ENCODE data around the gene ABCF3. TPM values are rescaled to one million over a fixed set of nuclear protein-coding genes. Genes with fewer than 3 reads are reported as not detected.

The ABCF3 gene
- total RNA-seq, 3 donors from 2014 or later (not counting 1 experiment from before 2014, with no cell fraction given), result 128 to 168 (median 157) TPM

DNA sequence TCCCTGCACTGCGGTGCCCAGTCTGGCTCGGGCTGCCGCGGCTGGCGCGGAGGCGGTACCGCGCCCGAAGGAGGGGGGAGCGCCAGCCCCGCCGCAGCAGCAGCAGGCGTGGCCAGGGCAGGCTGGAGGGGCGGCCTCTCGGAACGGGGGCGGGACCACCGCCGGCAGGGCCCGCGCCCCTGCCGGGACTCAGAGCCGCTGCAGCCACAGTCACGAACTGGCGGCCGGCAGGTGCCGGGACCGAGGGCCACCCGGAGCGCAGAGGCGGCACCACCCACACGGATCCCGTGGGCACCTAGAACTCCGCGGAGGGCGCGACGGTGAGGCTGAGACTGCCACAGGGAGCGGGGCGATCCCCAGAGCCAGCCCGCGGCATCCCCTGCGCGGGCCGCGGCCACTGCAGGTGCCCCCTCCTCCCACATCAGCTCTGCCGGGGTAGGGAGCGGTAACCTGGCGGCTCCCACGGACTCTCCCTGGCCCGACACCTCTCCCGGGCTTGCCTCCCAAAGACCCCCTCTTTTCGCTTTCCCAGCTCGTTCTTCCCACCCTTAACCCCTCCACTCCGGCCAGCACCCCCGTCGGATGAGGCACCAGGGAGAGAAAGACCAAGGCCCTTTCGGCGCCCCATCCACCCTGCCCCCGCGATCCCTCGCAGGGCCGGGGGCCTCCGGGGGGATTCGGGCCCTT is 43.5 kb downstream of the ABCF3 start, which contains the start of gene VWA5B2:
TSS of gene VWA5B2 (plus strand) at position 192 of the 687 bp plus-strand sequence. CDS start 944 bp downstream, outside the sequence.
- H3K4me3 ChIP-seq (ENCODE audit: low read length), result peak within 1 kb of the TSS; percentile 41
- TF ChIP-seq, protein P1, sequence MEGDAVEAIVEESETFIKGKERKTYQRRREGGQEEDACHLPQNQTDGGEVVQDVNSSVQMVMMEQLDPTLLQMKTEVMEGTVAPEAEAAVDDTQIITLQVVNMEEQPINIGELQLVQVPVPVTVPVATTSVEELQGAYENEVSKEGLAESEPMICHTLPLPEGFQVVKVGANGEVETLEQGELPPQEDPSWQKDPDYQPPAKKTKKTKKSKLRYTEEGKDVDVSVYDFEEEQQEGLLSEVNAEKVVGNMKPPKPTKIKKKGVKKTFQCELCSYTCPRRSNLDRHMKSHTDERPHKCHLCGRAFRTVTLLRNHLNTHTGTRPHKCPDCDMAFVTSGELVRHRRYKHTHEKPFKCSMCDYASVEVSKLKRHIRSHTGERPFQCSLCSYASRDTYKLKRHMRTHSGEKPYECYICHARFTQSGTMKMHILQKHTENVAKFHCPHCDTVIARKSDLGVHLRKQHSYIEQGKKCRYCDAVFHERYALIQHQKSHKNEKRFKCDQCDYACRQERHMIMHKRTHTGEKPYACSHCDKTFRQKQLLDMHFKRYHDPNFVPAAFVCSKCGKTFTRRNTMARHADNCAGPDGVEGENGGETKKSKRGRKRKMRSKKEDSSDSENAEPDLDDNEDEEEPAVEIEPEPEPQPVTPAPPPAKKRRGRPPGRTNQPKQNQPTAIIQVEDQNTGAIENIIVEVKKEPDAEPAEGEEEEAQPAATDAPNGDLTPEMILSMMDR (IDR thresholded peaks at IDR 0.05), result peak; percentile 29
- H3K27me3 Mint-ChIP-seq (ENCODE audit: low read depth in 2 of 2), result peaks cover 42 to 49% of the 10 kb centered on the region in 2 donors
- DNase-seq (peak; percentile 65 to 87), ATAC-seq (peak; percentile 92 to 98 (median 97))
- peak within 1 kb of the TSS; percentile 85 for H3K4me3 Mint-ChIP-seq
- H3K36me3 ChIP-seq (ENCODE audit: control insufficient read depth, insufficient read depth, low read length), result no peaks in the 10 kb centered on the region
- H3K27ac Mint-ChIP-seq, result no peak within 1 kb of the TSS
- H3K4me1 ChIP-seq (ENCODE audit: control insufficient read depth, insufficient read depth, low read length), result peaks cover 19% of the 10 kb centered on the region
- WGBS (ENCODE audit: insufficient coverage), result under 1% methylated on average over 66 of the region's 66 CpGs
- peaks cover 10 to 13% of the 10 kb centered on the region in 2 donors for H3K4me1 Mint-ChIP-seq
- intact Hi-C loops (cut with micrococcal nuclease), result no loop called here
- H3K27me3 ChIP-seq (ENCODE audit: control insufficient read depth, insufficient read depth, low read length), result peaks cover 24% of the 10 kb centered on the region
- no peak within 1 kb of the TSS for H3K27ac ChIP-seq (ENCODE audit: low read length)
- H3K9me3 ChIP-seq (ENCODE audit: control insufficient read depth, insufficient read depth, low read length), result no peaks in the 10 kb centered on the region
- H3K36me3 Mint-ChIP-seq, result peaks cover 7% of the 10 kb centered on the region
- no peaks in the 10 kb centered on the region for H3K9me3 Mint-ChIP-seq

DNA sequence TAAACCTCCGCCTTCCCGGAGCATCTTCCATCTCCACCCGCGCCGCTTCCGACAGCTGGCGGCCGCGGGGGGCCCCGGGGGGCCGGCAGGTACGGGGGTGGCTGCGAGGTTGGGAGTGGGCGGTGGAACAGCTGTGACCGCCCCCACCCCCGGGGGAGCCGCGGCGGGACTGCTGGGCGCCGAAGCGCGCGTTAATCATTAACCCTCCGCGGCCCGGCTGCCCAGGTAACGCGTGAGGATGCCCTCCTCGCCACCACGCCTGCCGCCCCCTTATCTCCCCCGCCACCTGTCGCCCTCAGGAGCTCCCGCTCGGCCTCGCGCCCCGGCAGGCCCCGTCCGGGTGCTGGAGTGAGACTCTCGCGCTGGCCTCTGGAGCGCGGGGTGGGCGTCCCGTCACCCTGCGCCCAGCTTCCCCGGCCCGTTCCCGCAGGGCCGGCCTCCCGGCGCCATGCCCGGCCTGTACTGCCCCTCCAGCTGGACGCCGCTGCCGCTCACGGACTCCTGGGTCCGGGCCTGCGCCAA is 44.1 kb downstream of the ABCF3 start:
- Histone ChIP-seq H3K27me3 (ENCODE audit: control insufficient read depth, insufficient read depth, low read length) (peaks cover 24% of the 10 kb centered on the region), H3K4me1 (ENCODE audit: control insufficient read depth, insufficient read depth, low read length) (peaks cover 19% of the 10 kb centered on the region), H3K9me3 (ENCODE audit: control insufficient read depth, insufficient read depth, low read length) (no peaks in the 10 kb centered on the region), H3K27ac (ENCODE audit: low read length) (no peak overlapping the region), H3K36me3 (ENCODE audit: control insufficient read depth, insufficient read depth, low read length) (no peaks in the 10 kb centered on the region), H3K4me3 (ENCODE audit: low read length) (peak overlapping the region; percentile 41)
- peaks cover 38 to 48% of the 10 kb centered on the region in 2 donors for H3K27me3 Mint-ChIP-seq (ENCODE audit: low read depth in 2 of 2)
- H3K36me3 Mint-ChIP-seq, result peaks cover 7% of the 10 kb centered on the region
- H3K4me1 Mint-ChIP-seq, result peaks cover 10 to 13% of the 10 kb centered on the region in 2 donors
- no peak overlapping the region for H3K4me3 Mint-ChIP-seq
- DNase-seq (peak in 1 of 2 donors; percentile 15), ATAC-seq (no peak)
- no peak overlapping the region for H3K27ac Mint-ChIP-seq
- no peaks in the 10 kb centered on the region for H3K9me3 Mint-ChIP-seq
- intact Hi-C loops (cut with micrococcal nuclease), result no loop called here
- WGBS (ENCODE audit: insufficient coverage), result 1% methylated on average over 61 of the region's 61 CpGs
- TF ChIP-seq, protein P1 (IDR thresholded peaks at IDR 0.05), result no peak

DNA sequence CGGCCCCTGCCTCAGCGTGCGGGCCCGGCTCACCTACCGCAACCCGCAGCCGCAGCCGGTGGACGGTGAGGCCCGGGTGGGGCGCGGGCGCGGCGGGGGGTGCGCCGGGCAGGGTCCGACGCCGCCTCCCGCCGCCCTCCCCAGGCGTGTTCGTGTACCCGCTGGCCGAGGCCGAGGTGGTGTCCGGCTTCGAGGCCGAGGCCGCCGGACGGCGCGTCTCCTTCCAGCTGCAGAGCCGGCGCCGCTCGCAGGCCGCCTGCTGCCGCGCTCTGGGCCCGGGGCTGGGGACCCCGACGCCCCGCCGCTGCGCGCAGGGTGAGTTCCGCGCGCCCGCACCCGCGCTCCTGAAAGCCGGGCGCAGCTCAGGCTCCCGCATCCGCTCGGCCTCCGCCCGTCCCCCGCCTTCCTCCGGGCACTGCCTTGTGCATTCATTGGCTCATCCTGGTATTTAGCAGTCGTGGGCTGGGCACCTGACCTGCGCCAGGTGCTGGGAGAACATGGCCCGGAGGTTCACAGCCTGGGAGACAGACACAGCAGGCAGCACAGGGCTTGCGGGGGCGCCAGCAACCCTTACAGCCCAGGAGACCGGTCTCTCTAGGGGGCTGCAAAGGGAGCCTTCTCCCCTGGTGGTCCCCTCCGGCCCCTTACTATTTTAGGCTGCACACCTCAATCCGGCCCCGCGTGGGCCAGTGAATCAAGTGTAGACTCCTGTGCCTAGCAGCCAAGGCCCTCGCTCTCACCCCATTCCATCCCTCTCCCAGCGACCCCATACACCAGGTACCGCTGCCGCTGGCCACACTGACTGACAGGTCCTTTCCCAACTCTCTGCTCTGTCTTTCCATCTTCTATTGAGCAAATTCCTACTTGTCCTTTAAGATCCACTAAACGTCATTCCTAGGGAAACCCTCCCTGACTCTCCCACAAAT is 44.9 kb downstream of the ABCF3 start:
- peaks cover 24% of the 10 kb centered on the region for H3K27me3 ChIP-seq (ENCODE audit: control insufficient read depth, insufficient read depth, low read length)
- Mint-ChIP-seq H3K4me1 (peaks cover 10 to 13% of the 10 kb centered on the region in 2 donors), H3K36me3 (peaks cover 7% of the 10 kb centered on the region), H3K27ac (no peak overlapping the region), H3K27me3 (ENCODE audit: low read depth in 2 of 2) (peaks cover 31 to 44% of the 10 kb centered on the region in 2 donors), H3K4me3 (peak overlapping the region; percentile 87), H3K9me3 (no peaks in the 10 kb centered on the region)
- ATAC-seq, result no peak
- WGBS (ENCODE audit: insufficient coverage), result 6% methylated on average over 79 of the region's 79 CpGs
- DNase-seq, result peak in 1 of 2 donors; percentile 15
- no peaks in the 10 kb centered on the region for H3K36me3 ChIP-seq (ENCODE audit: control insufficient read depth, insufficient read depth, low read length)
- H3K4me1 ChIP-seq (ENCODE audit: control insufficient read depth, insufficient read depth, low read length), result peaks cover 19% of the 10 kb centered on the region
- TF ChIP-seq, protein P1 (IDR thresholded peaks at IDR 0.05), result no peak
- no peak overlapping the region for H3K27ac ChIP-seq (ENCODE audit: low read length)
- no peak overlapping the region for H3K4me3 ChIP-seq (ENCODE audit: low read length)
- intact Hi-C loops (cut with micrococcal nuclease), result no loop called here
- H3K9me3 ChIP-seq (ENCODE audit: control insufficient read depth, insufficient read depth, low read length), result no peaks in the 10 kb centered on the region
